ENCODE results near the gene POLR2E.

Gene POLR2E

GRCh38 chr19:1089891-1090290 lies 5.3 kb downstream of the POLR2E start:
- no peak for FAIRE-seq
- TF ChIP-seq CTCF (IDR thresholded peaks at IDR 0.05; ENCODE audit: insufficient read depth, missing control alignments) = no peak
- no peak for DNase-seq (ENCODE audit: insufficient read length, low spot score)

- no peak for FAIRE-seq
- no peak for TF ChIP-seq CTCF (IDR thresholded peaks at IDR 0.05; ENCODE audit: insufficient read depth, missing control alignments)
- DNase-seq (ENCODE audit: insufficient read length, low spot score) = no peak
These were observed 5.9 kb downstream of the POLR2E start for GRCh38 chr19:1089126-1089771.

DNA sequence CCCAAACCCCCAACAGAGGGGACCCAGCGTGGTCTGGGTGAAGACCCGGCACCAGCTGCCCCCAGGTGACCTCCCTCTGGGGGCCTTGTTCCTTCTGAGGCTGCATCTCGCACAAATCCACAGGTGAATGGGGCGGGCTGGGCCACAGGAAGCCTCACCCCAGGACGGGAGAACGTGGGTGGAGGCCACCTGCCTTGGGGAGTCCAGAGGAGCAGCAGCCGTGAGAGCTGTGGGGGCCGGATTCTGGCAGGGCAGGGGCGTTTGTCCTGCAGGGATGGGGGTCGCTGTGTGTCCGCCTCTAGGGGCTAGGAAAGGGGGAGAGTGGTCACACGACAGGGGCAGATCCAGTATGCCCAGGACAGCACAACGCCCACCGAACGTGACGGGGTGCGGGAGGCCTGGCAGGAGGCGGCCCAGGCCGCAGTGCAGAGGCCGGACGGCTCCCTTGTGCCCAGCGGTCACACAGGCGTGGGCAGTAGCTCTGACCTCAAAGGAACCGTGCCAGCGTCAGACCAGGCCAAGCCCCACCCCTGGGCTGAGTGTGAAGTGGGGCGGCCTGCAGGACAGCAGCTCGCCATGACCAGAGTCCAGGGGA lies 6.7 kb downstream of the POLR2E start:
- DNase-seq (ENCODE audit: insufficient read length, low spot score) = no peak
- no peak for TF ChIP-seq CTCF (IDR thresholded peaks at IDR 0.05; ENCODE audit: insufficient read depth, missing control alignments)
- no peak for FAIRE-seq

GRCh38 chr19:1087813-1088415 lies 7.3 kb downstream of the POLR2E start:
- FAIRE-seq (no peak), DNase-seq (ENCODE audit: insufficient read length, low spot score) (no peak)
- no peak for TF ChIP-seq CTCF (IDR thresholded peaks at IDR 0.05; ENCODE audit: insufficient read depth, missing control alignments)

- FAIRE-seq = no peak
These were observed 8.6 kb downstream of the POLR2E start for GRCh38 chr19:1086613-1087012.

GRCh38 chr19:1085676-1086442 lies 9.3 kb downstream of the POLR2E start:
- DNase-seq (ENCODE audit: insufficient read length, low spot score) = no peak
- FAIRE-seq = no peak
- TF ChIP-seq CTCF (IDR thresholded peaks at IDR 0.05; ENCODE audit: insufficient read depth, missing control alignments) = no peak

More at GRCh38 chr19:1086613-1087012, 8.6 kb downstream of the POLR2E start:
- DNase-seq (ENCODE audit: insufficient read length, low spot score) = no peak
- TF ChIP-seq CTCF (IDR thresholded peaks at IDR 0.05; ENCODE audit: insufficient read depth, missing control alignments) = no peak
